GM18498 (cell line): ENCODE results near the gene STAT4.
A peak's percentile ranks its signal among the peaks of the same experiment; 100 is the strongest.

Experiments
- ATAC-seq: cut with Tn5 transposase; IDR thresholded peaks from one replicate; pipeline ENCODE4 v1.9.1; 2021; ENCODE audit warnings: mild to moderate bottlenecking, moderate library complexity; ENCODE audit not compliant: unreplicated experiment

Gene STAT4

GRCh38 chr2:191086706-191087105 lies 64.1 kb downstream of the STAT4 start:
- ATAC-seq = no peak

GRCh38 chr2:191083540-191083939 lies 67.3 kb downstream of the STAT4 start:
- ATAC-seq = no peak

- ATAC-seq = no peak
Measured at GRCh38 chr2:191082321-191082720, 68.5 kb downstream of the STAT4 start.

- no peak for ATAC-seq
Measured at GRCh38 chr2:191081411-191082155, 69.2 kb downstream of the STAT4 start.

- ATAC-seq = no peak
Measured at GRCh38 chr2:191078165-191078867, 72.5 kb downstream of the STAT4 start.

GRCh38 chr2:191070276-191070675 lies 80.5 kb downstream of the STAT4 start:
- no peak for ATAC-seq

GRCh38 chr2:191069606-191070005 lies 81.2 kb downstream of the STAT4 start:
- ATAC-seq = no peak

- no peak for ATAC-seq
Measured at GRCh38 chr2:191066919-191067233, 83.9 kb downstream of the STAT4 start.

GRCh38 chr2:191066197-191066918 lies 84.4 kb downstream of the STAT4 start:
- no peak for ATAC-seq

GRCh38 chr2:191065785-191066184 lies 85.0 kb downstream of the STAT4 start:
- ATAC-seq = no peak

- no peak for ATAC-seq
Measured at GRCh38 chr2:191064590-191064989, 86.2 kb downstream of the STAT4 start.

- ATAC-seq = no peak
Measured at GRCh38 chr2:191063584-191063983, 87.2 kb downstream of the STAT4 start.

- ATAC-seq = no peak
Measured at GRCh38 chr2:191061381-191061980, 89.3 kb downstream of the STAT4 start.

GRCh38 chr2:191059308-191059707 lies 91.5 kb downstream of the STAT4 start:
- ATAC-seq = no peak

- ATAC-seq = no peak
Measured at GRCh38 chr2:191056228-191056627, 94.6 kb downstream of the STAT4 start.

- no peak for ATAC-seq
Measured at GRCh38 chr2:191053256-191053655, 97.5 kb downstream of the STAT4 start.

- ATAC-seq = peak; percentile 58
Measured at GRCh38 chr2:191051825-191052778, 98.7 kb downstream of the STAT4 start.

GRCh38 chr2:191051177-191051576 lies 99.6 kb downstream of the STAT4 start:
- no peak for ATAC-seq

GRCh38 chr2:191050640-191050987 lies 100.2 kb downstream of the STAT4 start:
- no peak for ATAC-seq
